IMR-90 (cell line): Measurements from ENCODE around the gene PCNX4. TPM values are rescaled to one million over a fixed set of nuclear protein-coding genes. Genes with fewer than 3 reads are reported as not detected.

Source experiments
- ATAC-seq: fragments of 200-7000 bp; cut with Tn5 transposase; 2 replicates; pipeline ENCODE4 v1.9.1; 2020; ENCODE audit warnings: low read depth, mild to moderate bottlenecking, moderate library complexity
- BruUV-seq: library from RNA; stranded (reverse); fragments of 400-500 nt; replicated peaks from 2 replicates; lab custom pipeline; 2021; lab: Mats Ljungman, UMichigan
- CTCF ChIA-PET: fragments of 300-600 bp; formaldehyde crosslinking; extraction: SDS; loops from one replicate; lab custom pipeline; 2021; ENCODE audit warnings: antibody characterized with exemption; lab: Yijun Ruan, JAX
- POLR2A ChIA-PET: fragments of 300-600 bp; sonication (Branson Sonifier 250); formaldehyde crosslinking; loops from one replicate; lab custom pipeline; 2022; ENCODE audit warnings: antibody characterized with exemption; ENCODE audit not compliant: unreplicated experiment; lab: Charles Lee
- DNase-seq: peaks from one replicate; pipeline ENCODE4 v3.0.0; 2013
- H2AFZ ChIP-seq: replicated peaks from 2 replicates; pipeline ENCODE3; 2013; ENCODE audit warnings: low read length, mild to moderate bottlenecking; ENCODE audit not compliant: poor library complexity
- H2AK5ac ChIP-seq: 2 replicates; pipeline ENCODE4 v1.6.1; 2013; ENCODE audit warnings: low read depth, low read length, inconsistent platforms
- H2AK9ac ChIP-seq: replicated peaks from 2 replicates; pipeline ENCODE3; 2013; ENCODE audit warnings: mild to moderate bottlenecking, low read depth, low read length, moderate library complexity; ENCODE audit not compliant: poor library complexity
- H2BK120ac ChIP-seq: 2 replicates; pipeline ENCODE4 v1.6.1; 2013; ENCODE audit warnings: low read depth, low read length, inconsistent platforms
- H2BK15ac ChIP-seq: 3 replicates; pipeline ENCODE4 v1.6.1; 2013; ENCODE audit warnings: low read depth, low read length, inconsistent platforms
- H2BK20ac ChIP-seq: 2 replicates; pipeline ENCODE4 v1.6.1; 2013; ENCODE audit warnings: low read depth, mild to moderate bottlenecking, inconsistent platforms, low read length, moderate library complexity
- H2BK5ac ChIP-seq: 2 replicates; pipeline ENCODE4 v1.6.1; 2013; ENCODE audit warnings: mild to moderate bottlenecking, low read depth, low read length, inconsistent platforms; ENCODE audit not compliant: poor library complexity, severe bottlenecking
- H3K14ac ChIP-seq: replicated peaks from 2 replicates; pipeline ENCODE4 v1.6.1; 2013; ENCODE audit warnings: low read depth, low read length, inconsistent platforms
- H3K18ac ChIP-seq: 2 replicates; pipeline ENCODE4 v1.6.1; 2013; ENCODE audit warnings: low read depth, low read length, control low read depth
- H3K23ac ChIP-seq: 2 replicates; pipeline ENCODE4 v1.6.1; 2013; ENCODE audit warnings: low read depth, low read length, inconsistent platforms
- H3K27ac ChIP-seq: 2 replicates; pipeline ENCODE4 v1.5.1; 2013; ENCODE audit warnings: mild to moderate bottlenecking, control low read depth, low read length; ENCODE audit not compliant: insufficient read depth
- H3K27me3 ChIP-seq: 2 replicates; pipeline ENCODE4 v1.6.1; 2013; ENCODE audit warnings: low read length; ENCODE audit not compliant: control insufficient read depth, insufficient read depth
- H3K36me3 ChIP-seq: 2 replicates; pipeline ENCODE4 v1.6.1; 2013; ENCODE audit warnings: low read length, mixed read lengths; ENCODE audit not compliant: control insufficient read depth, insufficient read depth
- H3K4ac ChIP-seq: 2 replicates; pipeline ENCODE4 v1.6.1; 2013; ENCODE audit warnings: low read depth, low read length, inconsistent platforms
- H3K4me1 ChIP-seq: 2 replicates; pipeline ENCODE4 v1.6.1; 2013; ENCODE audit warnings: low read length, mixed read lengths; ENCODE audit not compliant: control insufficient read depth, insufficient read depth
- H3K4me2 ChIP-seq: 2 replicates; pipeline ENCODE4 v1.6.1; 2013; ENCODE audit warnings: low read depth, mild to moderate bottlenecking, control low read depth, low read length, moderate library complexity
- H3K4me3 ChIP-seq: 2 replicates; pipeline ENCODE4 v1.5.1; 2013; ENCODE audit warnings: low read depth, mild to moderate bottlenecking, control low read depth, low read length, moderate library complexity; ENCODE audit not compliant: insufficient read depth
- H3K56ac ChIP-seq: 2 replicates; pipeline ENCODE4 v1.6.1; 2013; ENCODE audit warnings: low read length, inconsistent platforms; ENCODE audit not compliant: insufficient read depth; ENCODE audit errors: extremely low read depth
- H3K79me1 ChIP-seq, 2 experiments: 2 replicates each; pipeline ENCODE4 v1.6.1; 2013; ENCODE audit warnings: low read length in 2 of 2, inconsistent platforms in 1 of 2, low read depth in 1 of 2
- H3K9ac ChIP-seq: 2 replicates; pipeline ENCODE4 v1.6.1; 2013; ENCODE audit warnings: low read depth, low read length, control low read depth
- H3K9me1 ChIP-seq: 2 replicates; pipeline ENCODE4 v1.6.1; 2013; ENCODE audit warnings: low read length, inconsistent platforms; ENCODE audit not compliant: insufficient read depth
- H3K9me3 ChIP-seq: 2 replicates; pipeline ENCODE4 v1.6.1; 2013; ENCODE audit warnings: low read length; ENCODE audit not compliant: control insufficient read depth, insufficient read depth
- H4K20me1 ChIP-seq: 2 replicates; pipeline ENCODE4 v1.6.1; 2013; ENCODE audit warnings: low read length, inconsistent platforms; ENCODE audit not compliant: insufficient read depth
- H4K5ac ChIP-seq: 2 replicates; pipeline ENCODE4 v1.6.1; 2013; ENCODE audit warnings: mild to moderate bottlenecking, low read depth, low read length, control low read depth
- H4K8ac ChIP-seq, 2 experiments: 2 replicates each; pipeline ENCODE4 v1.6.1; 2013; ENCODE audit warnings: low read depth in 2 of 2, low read length in 2 of 2, control low read depth in 1 of 2, inconsistent platforms in 1 of 2
- H4K91ac ChIP-seq: 2 replicates; pipeline ENCODE4 v1.6.1; 2013; ENCODE audit warnings: low read depth, low read length, inconsistent platforms; ENCODE audit not compliant: insufficient read depth
- CEBPB ChIP-seq: IDR thresholded peaks from 2 replicates; pipeline ENCODE4 v1.6.1; 2012; ENCODE audit warnings: low read depth, low read length, improper control_type of control experiment
- CTCF ChIP-seq: conservative IDR thresholded peaks from 2 replicates; pipeline ENCODE4 v1.5.1; 2012; ENCODE audit warnings: mild to moderate bottlenecking, low read depth, low read length, improper control_type of control experiment
- MAFK ChIP-seq: IDR thresholded peaks from 2 replicates; pipeline ENCODE4 v1.6.1; 2012; ENCODE audit warnings: low read depth, low read length, improper control_type of control experiment
- MXI1 ChIP-seq: IDR thresholded peaks from 2 replicates; pipeline ENCODE4 v1.6.1; 2012; ENCODE audit warnings: low read depth, mild to moderate bottlenecking, low read length, moderate library complexity, borderline replicate concordance
- RAD21 ChIP-seq: IDR thresholded peaks from 2 replicates; pipeline ENCODE4 v1.6.1; 2012; ENCODE audit warnings: low read length, improper control_type of control experiment
- RCOR1 ChIP-seq: IDR thresholded peaks from 2 replicates; pipeline ENCODE4 v1.6.1; 2012; ENCODE audit warnings: mild to moderate bottlenecking, low read length, improper control_type of control experiment; ENCODE audit not compliant: insufficient replicate concordance
- SMC3 ChIP-seq: fragments of 150-350 bp; IDR thresholded peaks from 2 replicates; pipeline ENCODE4 v1.6.1; 2016; ENCODE audit warnings: low read depth, mild to moderate bottlenecking, antibody characterized with exemption, low read length, moderate library complexity
- USF2 ChIP-seq: fragments of 150-350 bp; IDR thresholded peaks from 2 replicates; pipeline ENCODE4 v1.6.1; 2017; ENCODE audit warnings: mild to moderate bottlenecking, antibody characterized with exemption, low read length, low read depth
- WGBS, 2 experiments: methylation state at CpG; one replicate each; pipeline versions ENCODE4 v1.1.5 to v1.1.7; 2013; ENCODE audit warnings: missing lambda C conversion rate in 2 of 2; ENCODE audit not compliant: insufficient read length in 1 of 2; ENCODE audit errors: extremely low coverage in 2 of 2; 5-methylcytosine and 5-hydroxymethylcytosine counted together
- dilution Hi-C: fragments of 300-500 bp; cut with HindIII; formaldehyde crosslinking; loops from one replicate; pipeline ENCODE4 v1.14.3; 2018; ENCODE audit warnings: low sequenced_read_pairs; ENCODE audit not compliant: unreplicated experiment
- in situ Hi-C: fragments of 300-500 bp; cut with MboI; formaldehyde crosslinking; loops from 3 replicates; pipeline ENCODE4 v1.14.3; 2019; ENCODE audit warnings: low sequenced_read_pairs, inconsistent platforms, mixed read lengths
- intact Hi-C: fragments of 100-400 bp; cut with micrococcal nuclease; formaldehyde crosslinking; loops from 2 replicates; pipeline ENCODE4 v1.10.0; 2022
- polyA plus RNA-seq, 3 experiments: library from polyadenylated mRNA; depleted of rRNA; stranded (reverse); fragments of >200 nt; gene quantifications; 2 replicates each; pipeline ENCODE4 v1.2.3, GENCODE V29; 2012; ENCODE audit warnings: low replicate concordance in 1 of 3
- total RNA-seq: library from RNA; depleted of rRNA; stranded (reverse); fragments of >200 nt; gene quantifications from 2 replicates; pipeline ENCODE4 v1.2.3, GENCODE V29; 2012
- TF ChIP-seq, protein P1 (sequence below): fragments of 150-350 bp; IDR thresholded peaks from 2 replicates; pipeline ENCODE4 v1.6.1; 2016; ENCODE audit warnings: low read depth, mild to moderate bottlenecking, low read length, moderate library complexity, borderline replicate concordance

The PCNX4 gene
- total and polyA plus RNA-seq, 2 of the 4 experiments (the other 2 are of a cell fraction): 55.4 to 128 TPM

GRCh38 chr14:60184146-60184904, 92.6 kb downstream of the PCNX4 start:
- in situ Hi-C loops (loop anchor here (5.0 kb wide), 2 partner anchors 117 to 217 kb away; no protein-coding TSS in a partner anchor), dilution Hi-C loops (no loop called here), intact Hi-C loops (loop anchor here (1.0 to 5.0 kb wide), 5 partner anchors 120 to 677 kb away; no protein-coding TSS in a partner anchor)
- Histone ChIP-seq H2BK5ac (no peak overlapping the region), H3K14ac (no peak overlapping the region), H4K20me1 (no peaks in the 10 kb centered on the region), H2BK120ac (no peak overlapping the region), H4K91ac (no peak overlapping the region), H3K27me3 (peaks cover 6% of the 10 kb centered on the region), H3K36me3 (no peaks in the 10 kb centered on the region), H3K9ac (0 out of 2 replicates have a peak overlapping the region, but pooled peaks have one; percentile 16), H3K56ac (no peak overlapping the region), H3K9me3 (no peaks in the 10 kb centered on the region), H2AK9ac (no peak overlapping the region), H2BK15ac (no peak overlapping the region), H2AFZ (no peak overlapping the region), H3K27ac (no peak overlapping the region), H3K4me3 (peak overlapping the region; percentile 38), H2AK5ac (no peak overlapping the region), H3K18ac (no peak overlapping the region), H3K79me1 (no peaks in the 10 kb centered on the region), H3K23ac (0 out of 2 replicates have a peak overlapping the region, but pooled peaks have one; percentile 9), H4K5ac (no peak overlapping the region), H3K4ac (no peak overlapping the region), H3K4me2 (peak overlapping the region; percentile 85), H3K4me1 (no peaks in the 10 kb centered on the region), H3K9me1 (no peaks in the 10 kb centered on the region), H2BK20ac (no peak overlapping the region), H4K8ac (no peak overlapping the region)
- peak; percentile 77 for DNase-seq
- TF ChIP-seq RCOR1: no peak
- TF ChIP-seq CTCF: peak; percentile 94
- TF ChIP-seq RAD21: peak; percentile 92
- TF ChIP-seq MXI1: no peak
- TF ChIP-seq MAFK: no peak
- TF ChIP-seq USF2: no peak
- peak; percentile 21; the same call in 1 of the 2 replicates for TF ChIP-seq CEBPB
- TF ChIP-seq SMC3: peak; percentile 89
- TF ChIP-seq, protein P1, sequence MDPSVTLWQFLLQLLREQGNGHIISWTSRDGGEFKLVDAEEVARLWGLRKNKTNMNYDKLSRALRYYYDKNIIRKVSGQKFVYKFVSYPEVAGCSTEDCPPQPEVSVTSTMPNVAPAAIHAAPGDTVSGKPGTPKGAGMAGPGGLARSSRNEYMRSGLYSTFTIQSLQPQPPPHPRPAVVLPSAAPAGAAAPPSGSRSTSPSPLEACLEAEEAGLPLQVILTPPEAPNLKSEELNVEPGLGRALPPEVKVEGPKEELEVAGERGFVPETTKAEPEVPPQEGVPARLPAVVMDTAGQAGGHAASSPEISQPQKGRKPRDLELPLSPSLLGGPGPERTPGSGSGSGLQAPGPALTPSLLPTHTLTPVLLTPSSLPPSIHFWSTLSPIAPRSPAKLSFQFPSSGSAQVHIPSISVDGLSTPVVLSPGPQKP: no peak
- ChIA-PET POLR2A (no interaction called here), CTCF (interaction anchor here (0.6 to 2.8 kb wide), 14 partner anchors 10 to 1030 kb away, joined by 3 to 28 read pairs (median 3); no protein-coding TSS in a partner anchor)
- ATAC-seq: peak; percentile 69
- no TSS peak for BruUV-seq
- WGBS, 2 experiments: no CpG with 5 or more reads among the region's 5 CpGs
